Glutamatergic neuron (in vitro differentiated cells): ENCODE data around the gene ASAP3. TPM values are rescaled to one million over a fixed set of nuclear protein-coding genes. Genes with fewer than 3 reads are reported as not detected.

Source experiments
- DNase-seq: peaks from one replicate; pipeline ENCODE4 v3.0.0; 2022
- H3K27ac Mint-ChIP-seq: one replicate; pipeline ENCODE4 v1.8.0; 2020; ENCODE audit warnings: mild to moderate bottlenecking, mixed read lengths, inconsistent platforms; ENCODE audit not compliant: unreplicated experiment
- H3K27me3 Mint-ChIP-seq: one replicate; pipeline ENCODE4 v1.8.0; 2020; ENCODE audit warnings: mild to moderate bottlenecking, moderate library complexity, mixed read lengths, inconsistent platforms; ENCODE audit not compliant: unreplicated experiment
- H3K36me3 Mint-ChIP-seq: one replicate; pipeline ENCODE4 v1.8.0; 2020; ENCODE audit warnings: mild to moderate bottlenecking, mixed read lengths, inconsistent platforms; ENCODE audit not compliant: unreplicated experiment
- H3K4me1 Mint-ChIP-seq: one replicate; pipeline ENCODE4 v1.8.0; 2020; ENCODE audit warnings: mild to moderate bottlenecking, low read depth, mixed read lengths, inconsistent platforms; ENCODE audit not compliant: unreplicated experiment
- H3K4me3 Mint-ChIP-seq: one replicate; pipeline ENCODE4 v1.8.0; 2020; ENCODE audit warnings: mild to moderate bottlenecking, mixed read lengths, inconsistent platforms; ENCODE audit not compliant: unreplicated experiment
- H3K9me3 Mint-ChIP-seq: one replicate; pipeline ENCODE4 v1.8.0; 2020; ENCODE audit warnings: mild to moderate bottlenecking, moderate library complexity, mixed read lengths, inconsistent platforms; ENCODE audit not compliant: unreplicated experiment
- total RNA-seq: library from RNA; stranded (reverse); fragmentation: NEBNext Ultra II Directional; extraction: Animal tissue kit (Norgen Biotek cat#: 25700); gene quantifications from one replicate; pipeline ENCODE4 v1.2.1, GENCODE V29; 2021; ENCODE audit not compliant: unreplicated experiment
- TF ChIP-seq, protein P1 (sequence below): fragments of 200-600 bp; sonication (generic); IDR thresholded peaks from one replicate; pipeline ENCODE4 v1.5.0; 2021; ENCODE audit not compliant: partially characterized antibody, unreplicated experiment

ASAP3 gene
- total RNA-seq, 1 donor from 2014 or later, result 53.5 TPM

DNA sequence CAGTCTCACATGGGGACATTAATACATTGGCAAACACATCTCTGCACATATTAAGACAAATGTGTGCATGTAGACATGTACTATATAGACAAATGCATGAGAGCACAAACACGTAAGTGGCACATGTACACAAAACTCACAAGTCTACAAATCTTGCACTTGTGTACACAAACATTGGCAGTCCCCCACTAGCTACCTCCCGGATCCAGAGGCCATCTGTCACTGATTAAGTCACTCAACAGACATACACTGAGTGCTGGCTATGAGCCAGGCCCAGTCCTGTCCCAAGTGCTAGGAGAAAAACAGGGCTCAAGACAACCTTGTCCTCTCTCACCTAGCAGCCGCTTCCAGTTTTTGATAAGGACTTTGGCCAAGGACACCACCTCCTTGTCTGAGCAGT, 66.4 kb downstream of the ASAP3 start:
- peaks cover 4% of the 10 kb centered on the region for H3K4me1 Mint-ChIP-seq
- H3K9me3 Mint-ChIP-seq, result peaks cover 4% of the 10 kb centered on the region
- no peak for DNase-seq
- TF ChIP-seq, protein P1, sequence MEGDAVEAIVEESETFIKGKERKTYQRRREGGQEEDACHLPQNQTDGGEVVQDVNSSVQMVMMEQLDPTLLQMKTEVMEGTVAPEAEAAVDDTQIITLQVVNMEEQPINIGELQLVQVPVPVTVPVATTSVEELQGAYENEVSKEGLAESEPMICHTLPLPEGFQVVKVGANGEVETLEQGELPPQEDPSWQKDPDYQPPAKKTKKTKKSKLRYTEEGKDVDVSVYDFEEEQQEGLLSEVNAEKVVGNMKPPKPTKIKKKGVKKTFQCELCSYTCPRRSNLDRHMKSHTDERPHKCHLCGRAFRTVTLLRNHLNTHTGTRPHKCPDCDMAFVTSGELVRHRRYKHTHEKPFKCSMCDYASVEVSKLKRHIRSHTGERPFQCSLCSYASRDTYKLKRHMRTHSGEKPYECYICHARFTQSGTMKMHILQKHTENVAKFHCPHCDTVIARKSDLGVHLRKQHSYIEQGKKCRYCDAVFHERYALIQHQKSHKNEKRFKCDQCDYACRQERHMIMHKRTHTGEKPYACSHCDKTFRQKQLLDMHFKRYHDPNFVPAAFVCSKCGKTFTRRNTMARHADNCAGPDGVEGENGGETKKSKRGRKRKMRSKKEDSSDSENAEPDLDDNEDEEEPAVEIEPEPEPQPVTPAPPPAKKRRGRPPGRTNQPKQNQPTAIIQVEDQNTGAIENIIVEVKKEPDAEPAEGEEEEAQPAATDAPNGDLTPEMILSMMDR, result no peak
- H3K27ac Mint-ChIP-seq, result peak overlapping the region; percentile 52
- H3K36me3 Mint-ChIP-seq, result no peaks in the 10 kb centered on the region
- peaks cover 5% of the 10 kb centered on the region for H3K27me3 Mint-ChIP-seq
- no peak overlapping the region for H3K4me3 Mint-ChIP-seq

DNA sequence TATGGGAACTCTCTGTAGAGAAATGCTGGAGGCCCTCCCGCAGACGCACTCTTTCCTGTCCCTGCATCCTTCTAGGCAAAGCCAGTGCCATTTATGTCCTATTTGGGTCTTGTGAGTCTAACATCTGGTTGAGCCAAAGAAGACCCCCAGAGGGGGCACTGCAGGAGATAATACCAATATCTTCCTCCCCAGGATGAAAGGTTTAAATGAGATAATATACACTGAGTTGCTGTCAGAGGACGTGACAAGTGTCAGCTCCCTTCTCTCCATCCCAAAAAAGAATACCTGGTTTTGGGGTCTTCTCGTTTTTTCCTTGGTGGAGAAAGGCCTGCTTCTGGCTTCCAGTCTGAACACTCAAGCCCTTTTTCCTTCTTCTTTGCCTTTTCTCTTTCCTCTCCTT, 67.0 kb downstream of the ASAP3 start:
- Mint-ChIP-seq H3K4me1 (peaks cover 4% of the 10 kb centered on the region), H3K9me3 (peaks cover 4% of the 10 kb centered on the region), H3K27me3 (peaks cover 5% of the 10 kb centered on the region), H3K4me3 (no peak overlapping the region), H3K27ac (no peak overlapping the region), H3K36me3 (no peaks in the 10 kb centered on the region)
- DNase-seq, result no peak
- TF ChIP-seq, protein P1, result no peak

DNA sequence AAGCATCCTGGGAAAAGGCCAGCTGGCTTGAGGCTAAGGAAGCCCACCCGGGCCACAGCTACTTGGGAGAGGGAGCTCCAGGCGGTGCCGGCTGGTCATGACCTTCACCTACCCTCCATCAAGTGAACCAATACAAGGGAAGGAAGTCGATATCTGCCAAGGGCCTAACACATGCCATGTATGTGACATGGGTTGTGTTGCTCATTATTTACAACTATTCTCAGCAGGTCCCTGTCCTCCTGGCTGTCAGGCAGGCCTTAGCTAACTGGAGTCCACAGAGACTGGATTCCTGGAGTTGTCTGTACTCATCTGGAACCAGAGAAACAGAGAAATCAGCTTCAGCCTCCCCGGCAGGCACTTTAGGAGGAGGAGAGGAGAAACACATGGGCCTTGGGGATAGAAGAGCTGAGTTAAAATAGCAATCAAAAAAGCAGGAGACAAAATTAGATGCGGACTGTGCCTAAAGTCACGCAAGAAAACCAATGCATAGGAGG, 75.1 kb downstream of the ASAP3 start:
- TF ChIP-seq, protein P1, result no peak
- Mint-ChIP-seq H3K9me3 (no peaks in the 10 kb centered on the region), H3K36me3 (no peaks in the 10 kb centered on the region), H3K4me1 (no peaks in the 10 kb centered on the region), H3K4me3 (no peak overlapping the region), H3K27ac (no peak overlapping the region), H3K27me3 (peaks cover 2% of the 10 kb centered on the region)
- no peak for DNase-seq

DNA sequence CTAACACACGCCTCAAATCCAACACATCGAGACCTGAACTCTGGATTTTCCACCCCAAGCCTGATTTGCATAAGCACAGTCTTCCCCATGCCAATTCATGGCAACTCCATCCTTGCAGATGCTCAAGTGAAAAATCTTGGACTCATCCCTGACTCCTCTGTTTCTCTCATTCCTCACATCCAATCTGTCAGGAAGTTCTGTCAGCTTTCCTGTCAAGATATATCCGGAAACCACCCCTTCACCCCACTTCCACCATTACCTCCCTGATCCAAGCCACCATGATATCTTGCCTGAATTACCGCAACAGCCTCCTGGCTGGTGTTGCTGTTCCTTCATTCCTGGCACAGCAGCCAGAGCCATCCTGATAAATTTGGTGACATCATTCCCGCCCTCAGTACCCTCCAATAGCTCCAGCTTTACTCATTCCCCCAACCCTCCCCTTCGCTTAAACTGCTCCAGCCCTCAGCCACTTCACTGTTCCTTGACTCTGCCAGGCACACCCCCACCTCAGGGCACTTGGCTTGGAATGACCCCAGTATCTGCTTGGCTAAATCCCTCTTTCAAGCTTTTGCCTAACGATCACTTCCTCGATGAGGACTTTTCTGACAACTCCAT, 76.9 kb downstream of the ASAP3 start:
- Mint-ChIP-seq H3K27ac (no peak overlapping the region), H3K4me3 (no peak overlapping the region), H3K27me3 (peaks cover 2% of the 10 kb centered on the region), H3K36me3 (no peaks in the 10 kb centered on the region), H3K4me1 (no peaks in the 10 kb centered on the region), H3K9me3 (no peaks in the 10 kb centered on the region)
- TF ChIP-seq, protein P1, result no peak
- no peak for DNase-seq

DNA sequence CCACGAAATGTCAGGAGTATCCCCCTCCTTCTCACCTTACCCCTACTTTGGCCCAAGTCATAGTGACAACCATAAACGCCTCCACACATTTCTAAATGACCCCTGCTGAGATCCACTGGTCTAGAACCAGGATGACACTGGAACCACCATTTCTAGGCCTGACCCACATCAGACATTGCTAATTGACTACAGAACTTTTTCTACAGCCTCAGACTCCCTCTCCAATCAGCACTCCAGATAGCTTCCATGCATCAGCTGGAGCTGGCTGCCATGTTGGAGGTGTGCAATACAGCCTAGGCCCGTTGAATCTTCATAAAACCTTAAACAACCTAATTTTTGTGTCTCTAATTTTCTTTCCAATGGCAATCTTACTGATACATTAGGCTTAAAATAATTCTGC, 78.0 kb downstream of the ASAP3 start:
- TF ChIP-seq, protein P1, result no peak
- H3K9me3 Mint-ChIP-seq, result no peaks in the 10 kb centered on the region
- no peaks in the 10 kb centered on the region for H3K4me1 Mint-ChIP-seq
- H3K4me3 Mint-ChIP-seq, result no peak overlapping the region
- H3K36me3 Mint-ChIP-seq, result no peaks in the 10 kb centered on the region
- DNase-seq, result no peak
- no peak overlapping the region for H3K27ac Mint-ChIP-seq
- peaks cover 2% of the 10 kb centered on the region for H3K27me3 Mint-ChIP-seq
